A549 (cell line): ENCODE measurements around the gene EXPH5. TPM values are rescaled to one million over a fixed set of nuclear protein-coding genes. Genes with fewer than 3 reads are reported as not detected.

Source experiments
- ATAC-seq, 2 experiments: fragments of 200-7000 bp in 1 of 2; fragments of >200 bp in 1 of 2; cut with Nextera tagmentation in 1 of 2; cut with Tn5 transposase in 1 of 2; 3 replicates each; pipeline versions ENCODE4 v1.8.0 to v1.9.1; 2018 to 2020; ENCODE audit warnings: mild to moderate bottlenecking in 1 of 2, moderate library complexity in 1 of 2
- CTCF ChIA-PET: fragments of 300-600 bp; sonication (Branson Sonifier 250); formaldehyde crosslinking; extraction: SDS; loops from one replicate; lab custom pipeline; 2021; ENCODE audit warnings: antibody characterized with exemption, inconsistent platforms; lab: Yijun Ruan, JAX
- POLR2A ChIA-PET: fragments of 350-600 bp; formaldehyde crosslinking; extraction: SDS; loops from one replicate; lab custom pipeline; 2021; ENCODE audit warnings: antibody characterized with exemption, inconsistent platforms; lab: Yijun Ruan, JAX
- DNase-seq, 2 experiments: peaks; one replicate each; pipeline versions ENCODE4 v3.0.0 to v3.0.0-alpha.2; 2011 to 2016; ENCODE audit warnings: low read depth in 1 of 2, low spot score in 1 of 2
- FAIRE-seq: peaks from 2 replicates; lab custom pipeline; 2011; peaks lifted over from hg19 to GRCh38; lab: Jason Lieb, UNC
- H3K27ac ChIP-seq, 2 experiments: fragments of >200 bp; sonication (Bioruptor Twin); formaldehyde crosslinking; 3 replicates each; pipeline ENCODE4 v1.5.1; 2016 to 2017
- H3K4me1 ChIP-seq: fragments of >200 bp; sonication (Bioruptor Twin); formaldehyde crosslinking; 3 replicates; pipeline ENCODE4 v1.6.1; 2016
- H3K4me2 ChIP-seq: fragments of >200 bp; sonication (Bioruptor Twin); formaldehyde crosslinking; 3 replicates; pipeline ENCODE4 v1.6.1; 2016
- H3K4me3 ChIP-seq: fragments of >200 bp; sonication (Bioruptor Twin); formaldehyde crosslinking; 3 replicates; pipeline ENCODE4 v1.5.1; 2016
- H3K9me3 ChIP-seq: fragments of >200 bp; sonication (Bioruptor Twin); formaldehyde crosslinking; 3 replicates; pipeline ENCODE4 v1.6.1; 2016
- BCL3 ChIP-seq: fragments of >200 bp; sonication (Bioruptor Twin); formaldehyde crosslinking; IDR thresholded peaks from 3 replicates; pipeline ENCODE4 v1.6.1; 2016
- CHD2 ChIP-seq: fragments of 150-350 bp; IDR thresholded peaks from 2 replicates; pipeline ENCODE4 v1.6.1; 2014; ENCODE audit warnings: low read length; ENCODE audit not compliant: partially characterized antibody
- CHD4 ChIP-seq: fragments of 200-600 bp; sonication (generic); IDR thresholded peaks from 2 replicates; pipeline ENCODE4 v1.6.1; 2016; ENCODE audit warnings: antibody characterized with exemption, mild to moderate bottlenecking, borderline replicate concordance
- ESRRA ChIP-seq: fragments of 150-350 bp; IDR thresholded peaks from 2 replicates; pipeline ENCODE4 v1.6.1; 2014; ENCODE audit warnings: mild to moderate bottlenecking, low read length, borderline replicate concordance
- FOSL2 ChIP-seq, 2 experiments: fragments of 450-650 bp in 1 of 2; fragments of >200 bp in 1 of 2; sonication (Bioruptor Twin) in 1 of 2; formaldehyde crosslinking; IDR thresholded peaks; 2 replicates each; pipeline versions ENCODE4 v1.5.0 to v1.6.1; 2016 to 2020; ENCODE audit warnings: mild to moderate bottlenecking in 1 of 2, moderate library complexity in 1 of 2
- FOXS1 ChIP-seq: fragments of 250-450 bp; sonication (Bioruptor Pico); IDR thresholded peaks from 2 replicates; pipeline ENCODE4 v1.5.0; 2020; ENCODE audit warnings: mild to moderate bottlenecking, moderate library complexity
- HOXA7 ChIP-seq: fragments of 250-450 bp; sonication (Bioruptor Pico); IDR thresholded peaks from 2 replicates; pipeline ENCODE4 v1.5.0; 2020; ENCODE audit warnings: mild to moderate bottlenecking, moderate library complexity
- HOXB5 ChIP-seq: fragments of 250-450 bp; sonication (Bioruptor Pico); IDR thresholded peaks from 2 replicates; pipeline ENCODE4 v1.5.0; 2020; ENCODE audit warnings: mild to moderate bottlenecking, moderate library complexity
- JUN ChIP-seq, 2 experiments: fragments of >200 bp; sonication (Bioruptor Twin); formaldehyde crosslinking; IDR thresholded peaks; 2 replicates in 1 of 2; 3 replicates in 1 of 2; pipeline ENCODE4 v1.6.1; 2016 to 2017
- KDM5A ChIP-seq: fragments of 200-600 bp; sonication (generic); IDR thresholded peaks from 2 replicates; pipeline ENCODE4 v1.6.1; 2016; ENCODE audit warnings: antibody characterized with exemption, mild to moderate bottlenecking
- MAFK ChIP-seq: fragments of 450-650 bp; IDR thresholded peaks from 2 replicates; pipeline ENCODE4 v1.6.1; 2014; ENCODE audit not compliant: partially characterized antibody
- MAX ChIP-seq: IDR thresholded peaks from 2 replicates; pipeline ENCODE4 v1.6.1; 2012
- MAZ ChIP-seq: fragments of 150-350 bp; IDR thresholded peaks from 2 replicates; pipeline ENCODE4 v1.6.1; 2014; ENCODE audit warnings: antibody characterized with exemption, low read depth, low read length, borderline replicate concordance
- NFE2L2 ChIP-seq: fragments of 150-350 bp; conservative IDR thresholded peaks from 2 replicates; pipeline ENCODE4 v1.6.1; 2014; ENCODE audit warnings: low read length
- NR3C1 ChIP-seq: fragments of >200 bp; sonication (Bioruptor Twin); formaldehyde crosslinking; IDR thresholded peaks from 3 replicates; pipeline ENCODE4 v1.6.1; 2017
- PHF8 ChIP-seq: fragments of 200-600 bp; sonication (generic); IDR thresholded peaks from 2 replicates; pipeline ENCODE4 v1.6.1; 2016; ENCODE audit warnings: low read depth, mild to moderate bottlenecking, antibody characterized with exemption, moderate library complexity, borderline replicate concordance
- POLR2A ChIP-seq: IDR thresholded peaks from 2 replicates; pipeline ENCODE4 v1.6.1; 2012; ENCODE audit warnings: mild to moderate bottlenecking, low read length
- RAD21 ChIP-seq, 2 experiments: fragments of >200 bp in 1 of 2; sonication (Bioruptor Twin) in 1 of 2; formaldehyde crosslinking in 1 of 2; IDR thresholded peaks in 1 of 2; conservative IDR thresholded peaks in 1 of 2; 2 replicates in 1 of 2; 3 replicates in 1 of 2; pipeline ENCODE4 v1.6.1; 2012 to 2018; ENCODE audit warnings: inconsistent platforms in 1 of 2
- RARB ChIP-seq: fragments of 250-450 bp; sonication (Bioruptor Pico); IDR thresholded peaks from 2 replicates; pipeline ENCODE4 v1.8.0; 2021; ENCODE audit warnings: mild to moderate bottlenecking, moderate library complexity
- RNF2 ChIP-seq: fragments of 200-600 bp; sonication (generic); IDR thresholded peaks from 2 replicates; pipeline ENCODE4 v1.6.1; 2016; ENCODE audit warnings: low read depth, mild to moderate bottlenecking, antibody characterized with exemption, moderate library complexity, borderline replicate concordance
- SMC3 ChIP-seq: fragments of >200 bp; sonication (Bioruptor Twin); formaldehyde crosslinking; IDR thresholded peaks from 3 replicates; pipeline ENCODE4 v1.6.1; 2018; ENCODE audit warnings: inconsistent platforms
- TFCP2L1 ChIP-seq: fragments of 250-450 bp; sonication (Bioruptor Pico); IDR thresholded peaks from 2 replicates; pipeline ENCODE4 v1.5.0; 2021; ENCODE audit warnings: mild to moderate bottlenecking
- ZFP36 ChIP-seq: fragments of 450-650 bp; IDR thresholded peaks from 2 replicates; pipeline ENCODE4 v1.6.1; 2014; ENCODE audit warnings: borderline replicate concordance; ENCODE audit not compliant: partially characterized antibody
- ZNF302 ChIP-seq: fragments of 250-450 bp; sonication (Bioruptor Pico); IDR thresholded peaks from 2 replicates; pipeline ENCODE4 v1.9.0; 2021; ENCODE audit warnings: inconsistent platforms, mild to moderate bottlenecking, moderate library complexity
- ZSCAN20 ChIP-seq: fragments of 250-450 bp; sonication (Bioruptor Pico); IDR thresholded peaks from 2 replicates; pipeline ENCODE4 v1.8.0; 2022; ENCODE audit warnings: mild to moderate bottlenecking, moderate library complexity
- WGBS: methylation state at CpG from one replicate; pipeline ENCODE4 v1.1.6; 2017; ENCODE audit errors: missing lambda C conversion rate; 5-methylcytosine and 5-hydroxymethylcytosine counted together
- polyA plus RNA-seq, 4 experiments: library from polyadenylated mRNA; depleted of rRNA in 3 of 4; stranded (reverse); fragments of >200 nt; fragmentation: RNase III in 1 of 4; extraction: RNeasy Plus Mini Kit Qiagen cat#74134 plus additional on column Dnase treatment in 1 of 4; gene quantifications; 2 replicates in 3 of 4; 3 replicates in 1 of 4; pipeline ENCODE4 v1.2.3, GENCODE V29; 2011 to 2017
- TF ChIP-seq, protein P1 (sequence below): fragments of 200-600 bp; sonication (generic); IDR thresholded peaks from 2 replicates; pipeline ENCODE4 v1.6.1; 2016; ENCODE audit warnings: antibody characterized with exemption, mild to moderate bottlenecking, moderate library complexity
- TF ChIP-seq, protein P2 (sequence below): fragments of 250-450 bp; sonication (Bioruptor Pico); IDR thresholded peaks from 2 replicates; pipeline ENCODE4 v1.5.0; 2020; ENCODE audit warnings: low read depth, mild to moderate bottlenecking, moderate library complexity
- TF ChIP-seq, protein P3 (sequence below): fragments of 250-450 bp; sonication (Bioruptor Pico); IDR thresholded peaks from 2 replicates; pipeline ENCODE4 v1.5.0; 2021; ENCODE audit warnings: mild to moderate bottlenecking, moderate library complexity, borderline replicate concordance
- TF ChIP-seq, protein P4 (sequence below): fragments of 450-650 bp; IDR thresholded peaks from 2 replicates; pipeline ENCODE4 v1.6.1; 2014; ENCODE audit warnings: antibody characterized with exemption

EXPH5 gene
- polyA plus RNA-seq, 2 of the 4 experiments (the other 2 are of a cell fraction), result 0.01 to 0.37 TPM

DNA sequence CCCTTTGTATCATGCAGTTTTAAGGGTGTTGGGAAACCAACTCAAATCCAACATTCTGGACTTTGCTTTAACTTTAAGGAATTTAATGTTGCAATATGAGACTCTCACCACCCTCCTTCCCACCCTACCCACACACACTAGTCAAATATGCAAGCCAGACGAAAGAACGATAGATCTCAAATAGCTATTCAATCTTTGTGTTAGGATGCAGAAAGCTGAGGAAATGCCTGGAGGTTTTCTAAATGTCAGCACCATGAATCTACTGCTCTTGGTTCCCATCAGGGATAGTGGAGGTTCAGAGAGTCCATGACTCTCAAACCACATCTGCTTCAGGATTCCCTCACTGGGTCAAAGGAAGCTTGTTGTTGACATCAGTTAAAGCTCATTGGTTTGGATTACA, 33.7 kb downstream of the EXPH5 start:
- Histone ChIP-seq H3K9me3 (no peaks in the 10 kb centered on the region), H3K4me1 (no peaks in the 10 kb centered on the region), H3K27ac (no peak overlapping the region), H3K4me2 (no peak overlapping the region), H3K4me3 (no peak overlapping the region)
- 55% methylated on average over 2 of the region's 2 CpGs for WGBS
- ChIA-PET POLR2A (no interaction called here), CTCF (no interaction called here)
- FAIRE-seq (no peak), ATAC-seq (no peak), DNase-seq (no peak)
- TF ChIP-seq NFE2L2 (no peak), KDM5A (no peak), RAD21 (conservative IDR thresholded peaks at IDR 0.05 in 1 of 2, IDR thresholded peaks at IDR 0.05 in 1 of 2) (no peak), HOXB5 (CRISPR knock-in tag) (no peak), FOXS1 (CRISPR knock-in tag) (no peak), ZNF302 (CRISPR knock-in tag) (no peak), BCL3 (no peak), CHD4 (no peak), MAZ (no peak), TFCP2L1 (CRISPR knock-in tag) (no peak), RNF2 (no peak), NR3C1 (no peak), RARB (CRISPR knock-in tag) (no peak), PHF8 (no peak), JUN (IDR thresholded peaks at IDR 0.05) (no peak), ESRRA (no peak), ZFP36 (no peak), HOXA7 (CRISPR knock-in tag) (no peak)
- TF ChIP-seq, protein P1, sequence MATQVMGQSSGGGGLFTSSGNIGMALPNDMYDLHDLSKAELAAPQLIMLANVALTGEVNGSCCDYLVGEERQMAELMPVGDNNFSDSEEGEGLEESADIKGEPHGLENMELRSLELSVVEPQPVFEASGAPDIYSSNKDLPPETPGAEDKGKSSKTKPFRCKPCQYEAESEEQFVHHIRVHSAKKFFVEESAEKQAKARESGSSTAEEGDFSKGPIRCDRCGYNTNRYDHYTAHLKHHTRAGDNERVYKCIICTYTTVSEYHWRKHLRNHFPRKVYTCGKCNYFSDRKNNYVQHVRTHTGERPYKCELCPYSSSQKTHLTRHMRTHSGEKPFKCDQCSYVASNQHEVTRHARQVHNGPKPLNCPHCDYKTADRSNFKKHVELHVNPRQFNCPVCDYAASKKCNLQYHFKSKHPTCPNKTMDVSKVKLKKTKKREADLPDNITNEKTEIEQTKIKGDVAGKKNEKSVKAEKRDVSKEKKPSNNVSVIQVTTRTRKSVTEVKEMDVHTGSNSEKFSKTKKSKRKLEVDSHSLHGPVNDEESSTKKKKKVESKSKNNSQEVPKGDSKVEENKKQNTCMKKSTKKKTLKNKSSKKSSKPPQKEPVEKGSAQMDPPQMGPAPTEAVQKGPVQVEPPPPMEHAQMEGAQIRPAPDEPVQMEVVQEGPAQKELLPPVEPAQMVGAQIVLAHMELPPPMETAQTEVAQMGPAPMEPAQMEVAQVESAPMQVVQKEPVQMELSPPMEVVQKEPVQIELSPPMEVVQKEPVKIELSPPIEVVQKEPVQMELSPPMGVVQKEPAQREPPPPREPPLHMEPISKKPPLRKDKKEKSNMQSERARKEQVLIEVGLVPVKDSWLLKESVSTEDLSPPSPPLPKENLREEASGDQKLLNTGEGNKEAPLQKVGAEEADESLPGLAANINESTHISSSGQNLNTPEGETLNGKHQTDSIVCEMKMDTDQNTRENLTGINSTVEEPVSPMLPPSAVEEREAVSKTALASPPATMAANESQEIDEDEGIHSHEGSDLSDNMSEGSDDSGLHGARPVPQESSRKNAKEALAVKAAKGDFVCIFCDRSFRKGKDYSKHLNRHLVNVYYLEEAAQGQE, result no peak

- Histone ChIP-seq H3K4me1 (no peaks in the 10 kb centered on the region), H3K9me3 (no peaks in the 10 kb centered on the region), H3K4me3 (no peak overlapping the region), H3K4me2 (no peak overlapping the region), H3K27ac (no peak overlapping the region)
- 36% methylated on average over 2 of the region's 2 CpGs for WGBS
- no peak for DNase-seq
- ChIA-PET POLR2A (no interaction called here), CTCF (no interaction called here)
- TF ChIP-seq ESRRA, result no peak
- TF ChIP-seq POLR2A, result no peak
- no peak for TF ChIP-seq MAX
- TF ChIP-seq, protein P2, sequence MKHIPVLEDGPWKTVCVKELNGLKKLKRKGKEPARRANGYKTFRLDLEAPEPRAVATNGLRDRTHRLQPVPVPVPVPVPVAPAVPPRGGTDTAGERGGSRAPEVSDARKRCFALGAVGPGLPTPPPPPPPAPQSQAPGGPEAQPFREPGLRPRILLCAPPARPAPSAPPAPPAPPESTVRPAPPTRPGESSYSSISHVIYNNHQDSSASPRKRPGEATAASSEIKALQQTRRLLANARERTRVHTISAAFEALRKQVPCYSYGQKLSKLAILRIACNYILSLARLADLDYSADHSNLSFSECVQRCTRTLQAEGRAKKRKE (CRISPR knock-in tag), result no peak
- no peak for TF ChIP-seq CHD2
- TF ChIP-seq RNF2, result no peak
- TF ChIP-seq JUN (IDR thresholded peaks at IDR 0.05), result no peak
- TF ChIP-seq MAFK, result no peak
- TF ChIP-seq BCL3, result no peak
- TF ChIP-seq, protein P3, sequence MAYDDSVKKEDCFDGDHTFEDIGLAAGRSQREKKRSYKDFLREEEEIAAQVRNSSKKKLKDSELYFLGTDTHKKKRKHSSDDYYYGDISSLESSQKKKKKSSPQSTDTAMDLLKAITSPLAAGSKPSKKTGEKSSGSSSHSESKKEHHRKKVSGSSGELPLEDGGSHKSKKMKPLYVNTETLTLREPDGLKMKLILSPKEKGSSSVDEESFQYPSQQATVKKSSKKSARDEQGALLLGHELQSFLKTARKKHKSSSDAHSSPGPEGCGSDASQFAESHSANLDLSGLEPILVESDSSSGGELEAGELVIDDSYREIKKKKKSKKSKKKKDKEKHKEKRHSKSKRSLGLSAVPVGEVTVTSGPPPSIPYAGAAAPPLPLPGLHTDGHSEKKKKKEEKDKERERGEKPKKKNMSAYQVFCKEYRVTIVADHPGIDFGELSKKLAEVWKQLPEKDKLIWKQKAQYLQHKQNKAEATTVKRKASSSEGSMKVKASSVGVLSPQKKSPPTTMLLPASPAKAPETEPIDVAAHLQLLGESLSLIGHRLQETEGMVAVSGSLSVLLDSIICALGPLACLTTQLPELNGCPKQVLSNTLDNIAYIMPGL (CRISPR knock-in tag), result no peak
- no peak for TF ChIP-seq KDM5A
- TF ChIP-seq, protein P4, sequence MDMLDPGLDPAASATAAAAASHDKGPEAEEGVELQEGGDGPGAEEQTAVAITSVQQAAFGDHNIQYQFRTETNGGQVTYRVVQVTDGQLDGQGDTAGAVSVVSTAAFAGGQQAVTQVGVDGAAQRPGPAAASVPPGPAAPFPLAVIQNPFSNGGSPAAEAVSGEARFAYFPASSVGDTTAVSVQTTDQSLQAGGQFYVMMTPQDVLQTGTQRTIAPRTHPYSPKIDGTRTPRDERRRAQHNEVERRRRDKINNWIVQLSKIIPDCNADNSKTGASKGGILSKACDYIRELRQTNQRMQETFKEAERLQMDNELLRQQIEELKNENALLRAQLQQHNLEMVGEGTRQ, result no peak
- TF ChIP-seq ZSCAN20 (CRISPR knock-in tag), result no peak
- no peak for TF ChIP-seq FOSL2 (IDR thresholded peaks at IDR 0.05)
- no peak for TF ChIP-seq FOSL2 (CRISPR knock-in tag; IDR thresholded peaks at IDR 0.05)
- no peak for TF ChIP-seq SMC3
- no peak for ATAC-seq
- FAIRE-seq, result no peak
Measured at GRCh38 chr11:108559340-108559739, 34.2 kb downstream of the EXPH5 start.
